ENCODE results near the gene USP34.

USP34 gene

GRCh38 chr2:61363580-61363979 lies 107.3 kb downstream of the USP34 start:
- Histone ChIP-seq H3K36me3 (ENCODE audit: insufficient read depth, low read length) (peaks cover 37% of the 10 kb centered on the region), H3K9ac (ENCODE audit: insufficient read length) (no peak overlapping the region), H3K9me3 (ENCODE audit: low read depth, low read length) (peaks cover 9% of the 10 kb centered on the region), H3K27ac (no peak overlapping the region), H3K4me3 (no peak overlapping the region)
- DNase-seq (ENCODE audit: low read depth, low spot score) = no peak
- TF ChIP-seq EZH2 (IDR thresholded peaks at IDR 0.05) (no peak), FOXP2 (optimal IDR thresholded peaks at IDR 0.05; ENCODE audit: control extremely low read depth, extremely low read length, insufficient read depth) (no peak), POLR2AphosphoS5 (IDR thresholded peaks at IDR 0.05; ENCODE audit: borderline replicate concordance, low read depth, low read length) (no peak)

- DNase-seq (ENCODE audit: low read depth, low spot score) = no peak
- peaks cover 9% of the 10 kb centered on the region for H3K9me3 ChIP-seq (ENCODE audit: low read depth, low read length)
- peaks cover 34% of the 10 kb centered on the region for H3K36me3 ChIP-seq (ENCODE audit: insufficient read depth, low read length)
- no peak overlapping the region for H3K27ac ChIP-seq
- no peak for TF ChIP-seq POLR2AphosphoS5 (IDR thresholded peaks at IDR 0.05; ENCODE audit: borderline replicate concordance, low read depth, low read length)
- TF ChIP-seq EZH2 (IDR thresholded peaks at IDR 0.05) = no peak
- TF ChIP-seq FOXP2 (optimal IDR thresholded peaks at IDR 0.05; ENCODE audit: control extremely low read depth, extremely low read length, insufficient read depth) = no peak
- H3K9ac ChIP-seq (ENCODE audit: insufficient read length) = no peak overlapping the region
- H3K4me3 ChIP-seq = no peak overlapping the region
These were observed 108.0 kb downstream of the USP34 start for GRCh38 chr2:61362873-61363272.

- no peak for DNase-seq (ENCODE audit: low read depth, low spot score)
- no peak for TF ChIP-seq POLR2AphosphoS5 (IDR thresholded peaks at IDR 0.05; ENCODE audit: borderline replicate concordance, low read depth, low read length)
- no peak for TF ChIP-seq FOXP2 (optimal IDR thresholded peaks at IDR 0.05; ENCODE audit: control extremely low read depth, extremely low read length, insufficient read depth)
- TF ChIP-seq EZH2 (IDR thresholded peaks at IDR 0.05) = no peak
- H3K27ac ChIP-seq = no peak overlapping the region
- peaks cover 9% of the 10 kb centered on the region for H3K9me3 ChIP-seq (ENCODE audit: low read depth, low read length)
- no peak overlapping the region for H3K4me3 ChIP-seq
- peaks cover 26% of the 10 kb centered on the region for H3K36me3 ChIP-seq (ENCODE audit: insufficient read depth, low read length)
- H3K9ac ChIP-seq (ENCODE audit: insufficient read length) = no peak overlapping the region
These were observed 109.8 kb downstream of the USP34 start for GRCh38 chr2:61361068-61361467.

GRCh38 chr2:61359058-61359457 lies 111.8 kb downstream of the USP34 start:
- H3K4me3 ChIP-seq = no peak overlapping the region
- TF ChIP-seq FOXP2 (optimal IDR thresholded peaks at IDR 0.05; ENCODE audit: control extremely low read depth, extremely low read length, insufficient read depth) (no peak), POLR2AphosphoS5 (IDR thresholded peaks at IDR 0.05; ENCODE audit: borderline replicate concordance, low read depth, low read length) (no peak), EZH2 (IDR thresholded peaks at IDR 0.05) (no peak)
- DNase-seq (ENCODE audit: low read depth, low spot score) = no peak
- H3K36me3 ChIP-seq (ENCODE audit: insufficient read depth, low read length) = peaks cover 37% of the 10 kb centered on the region
- H3K9me3 ChIP-seq (ENCODE audit: low read depth, low read length) = peaks cover 11% of the 10 kb centered on the region
- H3K27ac ChIP-seq = peak overlapping the region; percentile 45; the same call in 1 of the 2 replicates
- H3K9ac ChIP-seq (ENCODE audit: insufficient read length) = no peak overlapping the region

- no peak overlapping the region for H3K9ac ChIP-seq (ENCODE audit: insufficient read length)
- TF ChIP-seq POLR2AphosphoS5 (IDR thresholded peaks at IDR 0.05; ENCODE audit: borderline replicate concordance, low read depth, low read length) (no peak), FOXP2 (optimal IDR thresholded peaks at IDR 0.05; ENCODE audit: control extremely low read depth, extremely low read length, insufficient read depth) (no peak), EZH2 (IDR thresholded peaks at IDR 0.05) (no peak)
- no peak for DNase-seq (ENCODE audit: low read depth, low spot score)
- peak overlapping the region; percentile 86 for H3K27ac ChIP-seq
- peaks cover 38% of the 10 kb centered on the region for H3K36me3 ChIP-seq (ENCODE audit: insufficient read depth, low read length)
- no peak overlapping the region for H3K4me3 ChIP-seq
- peaks cover 8% of the 10 kb centered on the region; the same call in 1 of the 2 replicates for H3K9me3 ChIP-seq (ENCODE audit: low read depth, low read length)
These were observed 113.2 kb downstream of the USP34 start for GRCh38 chr2:61357681-61358080.

- H3K4me3 ChIP-seq = peak overlapping the region; percentile 61
- peaks cover 8% of the 10 kb centered on the region; the same call in 1 of the 2 replicates for H3K9me3 ChIP-seq (ENCODE audit: low read depth, low read length)
- peak; percentile 42 for DNase-seq (ENCODE audit: low read depth, low spot score)
- peak overlapping the region; percentile 86 for H3K27ac ChIP-seq
- peak overlapping the region; percentile 43 for H3K9ac ChIP-seq (ENCODE audit: insufficient read length)
- H3K36me3 ChIP-seq (ENCODE audit: insufficient read depth, low read length) = peaks cover 31% of the 10 kb centered on the region
- peak; percentile 18 for TF ChIP-seq FOXP2 (optimal IDR thresholded peaks at IDR 0.05; ENCODE audit: control extremely low read depth, extremely low read length, insufficient read depth)
- TF ChIP-seq EZH2 (IDR thresholded peaks at IDR 0.05) = no peak
These were observed 113.9 kb downstream of the USP34 start for GRCh38 chr2:61356958-61357350.

GRCh38 chr2:61356261-61356957 lies 114.5 kb downstream of the USP34 start:
- H3K27ac ChIP-seq = peak overlapping the region; percentile 86
- peak overlapping the region; percentile 43 for H3K9ac ChIP-seq (ENCODE audit: insufficient read length)
- H3K4me3 ChIP-seq = peak overlapping the region; percentile 61
- TF ChIP-seq POLR2AphosphoS5 (IDR thresholded peaks at IDR 0.05; ENCODE audit: borderline replicate concordance, low read depth, low read length) (no peak), EZH2 (IDR thresholded peaks at IDR 0.05) (no peak), FOXP2 (optimal IDR thresholded peaks at IDR 0.05; ENCODE audit: control extremely low read depth, extremely low read length, insufficient read depth) (no peak)
- peaks cover 30% of the 10 kb centered on the region for H3K36me3 ChIP-seq (ENCODE audit: insufficient read depth, low read length)
- H3K9me3 ChIP-seq (ENCODE audit: low read depth, low read length) = peaks cover 8% of the 10 kb centered on the region; the same call in 1 of the 2 replicates
- DNase-seq (ENCODE audit: low read depth, low spot score) = no peak

- DNase-seq (ENCODE audit: low read depth, low spot score) = no peak
- H3K27ac ChIP-seq = no peak overlapping the region
These were observed 116.2 kb downstream of the USP34 start for GRCh38 chr2:61354543-61355197.

More at GRCh38 chr2:61354543-61355197, 116.2 kb downstream of the USP34 start:
- TF ChIP-seq FOXP2 (optimal IDR thresholded peaks at IDR 0.05; ENCODE audit: control extremely low read depth, extremely low read length, insufficient read depth) = no peak
- H3K36me3 ChIP-seq (ENCODE audit: insufficient read depth, low read length) = peaks cover 39% of the 10 kb centered on the region
- H3K4me3 ChIP-seq = no peak overlapping the region
- peaks cover 8% of the 10 kb centered on the region; the same call in 1 of the 2 replicates for H3K9me3 ChIP-seq (ENCODE audit: low read depth, low read length)
- H3K9ac ChIP-seq (ENCODE audit: insufficient read length) = no peak overlapping the region
